AG10803 (cell line): Measurements from ENCODE around the gene RPSA.

Experiments used
- DNase-seq: peaks from one replicate; pipeline ENCODE4 v3.0.0; 2010; ENCODE audit warnings: low read depth
- H3K4me3 ChIP-seq: 2 replicates; pipeline ENCODE4 v1.5.1; 2011; ENCODE audit warnings: mild to moderate bottlenecking, low read length, control low read depth
- CTCF ChIP-seq: conservative IDR thresholded peaks from 2 replicates; pipeline ENCODE4 v1.5.1; 2011; ENCODE audit warnings: mild to moderate bottlenecking, low read length, control low read depth, inconsistent platforms

RPSA gene

GRCh38 chr3:39435006-39435748 lies 28.7 kb downstream of the RPSA start:
- no peak for TF ChIP-seq CTCF
- no peak overlapping the region for H3K4me3 ChIP-seq
- no peak for DNase-seq

- DNase-seq, result no peak
- TF ChIP-seq CTCF, result no peak
- no peak overlapping the region for H3K4me3 ChIP-seq
Measured at GRCh38 chr3:39438880-39439279, 32.4 kb downstream of the RPSA start.

GRCh38 chr3:39440316-39440715 lies 33.8 kb downstream of the RPSA start:
- no peak for DNase-seq
- no peak overlapping the region for H3K4me3 ChIP-seq
- no peak for TF ChIP-seq CTCF

- no peak for DNase-seq
- TF ChIP-seq CTCF, result no peak
- H3K4me3 ChIP-seq, result no peak overlapping the region
Measured at GRCh38 chr3:39443530-39443929, 37.0 kb downstream of the RPSA start.

- DNase-seq, result no peak
- TF ChIP-seq CTCF, result no peak
Measured at GRCh38 chr3:39445927-39446326, 39.4 kb downstream of the RPSA start.

GRCh38 chr3:39446444-39446843 lies 39.9 kb downstream of the RPSA start:
- TF ChIP-seq CTCF, result no peak
- DNase-seq, result no peak
- H3K4me3 ChIP-seq, result no peak overlapping the region

More at GRCh38 chr3:39445927-39446326, 39.4 kb downstream of the RPSA start:
- H3K4me3 ChIP-seq, result no peak overlapping the region
